HG03558 (cell line): Measurements from ENCODE around the gene SEMA4D.

ENCODE experiments used
- ATAC-seq: cut with Tn5 transposase; IDR thresholded peaks from one replicate; pipeline ENCODE4 v1.9.1; 2021; ENCODE audit warnings: moderate number of reproducible peaks; ENCODE audit not compliant: unreplicated experiment; ENCODE audit errors: extremely low read depth

The SEMA4D gene

GRCh38 chr9:89362647-89363310, 135.1 kb downstream of the SEMA4D start:
- no peak for ATAC-seq

GRCh38 chr9:89361816-89362646, 135.9 kb downstream of the SEMA4D start:
- no peak for ATAC-seq

GRCh38 chr9:89361031-89361430, 136.9 kb downstream of the SEMA4D start:
- ATAC-seq = no peak

GRCh38 chr9:89360465-89360864, 137.4 kb downstream of the SEMA4D start:
- no peak for ATAC-seq

- no peak for ATAC-seq
Observed at GRCh38 chr9:89359751-89360261, 138.1 kb downstream of the SEMA4D start.

GRCh38 chr9:89358985-89359384, 138.9 kb downstream of the SEMA4D start:
- no peak for ATAC-seq

- no peak for ATAC-seq
Observed at GRCh38 chr9:89358376-89358916, 139.5 kb downstream of the SEMA4D start.

- ATAC-seq = no peak
Observed at GRCh38 chr9:89357331-89358197, 140.3 kb downstream of the SEMA4D start.

GRCh38 chr9:89356782-89357181, 141.1 kb downstream of the SEMA4D start:
- no peak for ATAC-seq

- no peak for ATAC-seq
Observed at GRCh38 chr9:89354471-89354870, 143.4 kb downstream of the SEMA4D start.

GRCh38 chr9:89353989-89354388, 143.9 kb downstream of the SEMA4D start:
- ATAC-seq = no peak

GRCh38 chr9:89352874-89353649, 144.9 kb downstream of the SEMA4D start:
- ATAC-seq = no peak

GRCh38 chr9:89352451-89352850, 145.5 kb downstream of the SEMA4D start:
- ATAC-seq = no peak

GRCh38 chr9:89351584-89352300, 146.2 kb downstream of the SEMA4D start:
- ATAC-seq = no peak

GRCh38 chr9:89350988-89351557, 146.8 kb downstream of the SEMA4D start:
- ATAC-seq = no peak

- no peak for ATAC-seq
Observed at GRCh38 chr9:89349607-89350006, 148.3 kb downstream of the SEMA4D start.

GRCh38 chr9:89347651-89348050, 150.3 kb downstream of the SEMA4D start:
- ATAC-seq = no peak

- no peak for ATAC-seq
Observed at GRCh38 chr9:89346696-89347095, 151.2 kb downstream of the SEMA4D start.

GRCh38 chr9:89345476-89345875, 152.4 kb downstream of the SEMA4D start:
- ATAC-seq = no peak
